Measurements from ENCODE around the gene ERFE.

Gene ERFE

DNA sequence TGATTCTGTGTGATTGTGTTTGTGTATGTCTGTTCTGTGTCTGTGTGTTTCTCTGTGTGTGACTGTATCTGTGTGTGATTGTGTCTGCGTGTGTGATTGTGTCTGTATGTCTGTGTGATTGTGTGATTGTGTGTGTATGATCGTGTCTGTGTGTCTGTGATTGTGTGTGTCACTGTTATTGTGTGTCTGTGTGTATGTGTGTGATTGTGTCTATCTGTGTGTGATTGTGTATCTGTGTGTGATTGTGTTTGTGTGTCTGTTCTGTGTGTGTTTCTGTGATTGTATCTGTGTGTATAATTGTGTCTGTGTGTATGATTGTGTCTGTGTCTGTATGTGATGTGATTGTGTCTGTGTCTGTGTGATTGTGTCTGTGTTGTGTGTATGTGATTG, 32.0 kb upstream of the ERFE start:
- no peak for DNase-seq

DNA sequence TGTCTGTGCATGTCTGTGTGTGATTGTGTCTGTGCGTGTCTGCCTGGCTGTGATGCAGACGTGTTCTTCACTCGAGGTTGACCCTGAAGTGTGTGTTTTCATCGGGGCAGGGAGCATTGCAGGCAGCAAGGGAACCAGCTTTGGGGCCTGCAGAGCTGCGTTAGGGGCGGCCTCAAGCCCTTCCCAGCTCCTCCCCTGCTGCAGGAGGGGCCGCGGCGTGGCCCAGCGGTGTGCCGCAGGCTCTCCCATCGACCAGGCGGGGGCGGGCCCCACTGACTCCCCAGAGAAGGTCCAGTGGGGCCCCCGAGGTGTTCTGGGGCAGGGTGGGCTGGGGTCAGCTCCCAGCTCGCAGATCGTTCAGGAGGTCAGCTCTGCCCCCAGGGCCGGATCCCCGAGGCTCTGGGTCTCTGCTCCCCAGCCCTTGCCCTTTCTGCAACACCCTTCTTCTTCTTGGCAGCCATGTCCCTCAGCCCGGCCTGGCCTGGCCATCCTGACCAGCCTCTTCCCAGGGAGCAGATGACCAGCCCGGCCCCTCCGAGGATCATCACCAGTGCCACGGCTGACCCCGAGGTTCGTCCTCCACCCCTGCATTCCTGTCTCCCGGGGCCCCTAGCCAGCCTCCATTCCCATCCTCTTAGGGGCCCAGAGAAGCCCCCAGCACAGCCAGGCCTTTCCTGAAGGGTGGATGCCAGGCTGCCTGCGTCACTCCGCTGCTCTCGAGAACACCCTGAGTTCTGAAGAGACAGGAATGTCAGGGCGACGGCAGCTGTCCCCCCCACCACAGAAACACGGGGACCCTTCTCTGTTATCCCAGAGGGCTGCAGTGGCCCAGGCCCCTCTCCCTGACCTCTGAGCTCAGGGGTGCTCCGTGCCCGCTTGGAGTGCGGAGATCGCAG, 31.4 kb upstream of the ERFE start:
- no peak for DNase-seq

GRCh38 chr2:238128061-238128440, 30.7 kb upstream of the ERFE start:
- DNase-seq = no peak

- DNase-seq = no peak
Measured at GRCh38 chr2:238128534-238129001, 30.2 kb upstream of the ERFE start.

DNA sequence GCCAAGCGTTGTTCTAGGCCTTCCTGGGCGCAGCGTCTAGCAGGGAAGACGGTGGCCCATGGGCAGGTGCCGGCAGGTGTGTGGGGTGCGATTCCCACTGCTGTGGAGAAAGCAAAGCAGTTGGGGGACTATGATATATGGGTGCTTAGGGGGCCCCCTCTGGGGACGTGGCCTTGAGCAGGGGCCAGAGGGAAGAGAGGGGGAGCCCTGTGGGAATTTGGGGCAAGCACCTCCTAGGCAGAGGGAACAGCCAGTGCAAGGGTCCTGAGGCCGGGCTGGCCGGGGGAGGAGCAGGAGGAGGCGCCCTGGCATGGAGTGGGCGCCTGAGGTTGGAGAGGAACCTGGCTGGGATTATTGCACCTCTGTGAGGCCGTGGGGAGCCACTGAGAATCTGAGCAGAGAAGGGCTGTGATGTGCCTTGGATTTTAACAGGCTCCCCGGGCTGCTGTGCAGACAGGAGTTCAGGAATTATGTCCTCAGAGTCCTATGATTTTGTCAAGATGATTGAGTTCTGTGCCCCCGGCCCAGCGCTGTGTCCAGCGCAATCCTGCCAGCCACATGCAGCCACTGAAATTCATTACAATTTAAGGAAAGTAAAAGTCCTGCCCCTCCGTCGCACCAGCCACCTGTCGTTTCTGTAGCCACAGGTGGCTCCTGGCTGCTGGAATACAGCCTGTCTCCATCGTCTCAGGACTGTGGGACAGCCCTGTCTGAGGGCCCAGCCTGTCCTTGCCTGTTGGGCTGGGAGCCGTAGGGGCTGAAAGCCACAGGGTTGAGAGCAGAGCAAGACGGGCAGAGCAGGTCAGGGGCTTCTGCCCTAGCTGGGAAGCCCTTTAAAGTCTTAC, 29.4 kb upstream of the ERFE start:
- no peak for DNase-seq

- no peak for DNase-seq
Measured at GRCh38 chr2:238130111-238130695, 28.6 kb upstream of the ERFE start.

GRCh38 chr2:238130696-238131628, 27.8 kb upstream of the ERFE start:
- DNase-seq = no peak

- no peak for DNase-seq
Measured at GRCh38 chr2:238131761-238132462, 26.9 kb upstream of the ERFE start.

GRCh38 chr2:238132463-238133450, 26.0 kb upstream of the ERFE start:
- DNase-seq = no peak

- no peak for DNase-seq
Measured at GRCh38 chr2:238133499-238134392, 25.0 kb upstream of the ERFE start.

DNA sequence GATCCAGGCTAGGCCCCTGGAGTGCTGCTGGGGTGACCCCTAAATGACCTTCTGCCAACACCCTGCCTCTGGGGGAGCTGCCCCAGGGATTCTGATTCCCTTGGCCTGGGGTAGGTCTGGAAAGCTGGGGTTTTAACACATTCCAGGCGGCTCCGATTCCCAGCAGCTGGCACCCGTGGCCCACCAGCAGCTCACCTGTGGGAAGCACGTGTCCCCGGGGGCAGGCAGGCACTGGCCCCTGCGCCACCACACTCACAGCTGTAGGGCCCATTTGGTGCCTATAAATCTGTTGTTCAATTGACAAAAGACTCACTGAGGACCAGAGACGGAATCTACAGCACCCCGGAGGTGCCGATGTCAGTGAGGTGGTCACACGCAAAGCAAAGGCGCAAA, 24.4 kb upstream of the ERFE start:
- DNase-seq = no peak

DNA sequence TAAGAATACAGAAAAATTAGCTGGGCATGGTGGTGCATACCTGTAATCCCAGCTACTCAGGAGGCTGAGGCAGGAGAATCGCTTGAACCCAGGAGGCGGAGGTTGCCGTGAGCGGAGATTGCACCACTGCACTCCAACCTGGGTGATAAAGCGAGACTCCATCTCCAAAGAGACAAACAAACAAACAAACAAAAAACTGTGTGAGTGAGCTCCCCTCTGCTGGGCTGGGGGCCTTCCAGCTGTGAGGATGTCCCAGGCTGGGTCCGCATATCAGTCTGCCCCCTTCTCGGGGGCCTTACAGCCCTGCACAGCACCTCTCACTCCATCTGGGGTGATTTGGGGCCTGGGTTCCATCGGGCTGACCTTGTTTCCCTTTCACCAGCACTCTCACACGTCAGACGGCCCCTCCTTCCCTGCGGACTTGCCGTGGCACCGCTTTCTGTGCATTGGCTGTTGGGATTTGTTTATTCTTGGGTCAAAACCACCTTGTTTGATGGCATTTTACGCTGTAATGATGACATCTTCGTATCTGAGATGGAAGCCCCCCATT, 23.1 kb upstream of the ERFE start:
- no peak for DNase-seq

GRCh38 chr2:238136820-238137537, 21.8 kb upstream of the ERFE start:
- peak; percentile 83 for DNase-seq

- DNase-seq = no peak
Measured at GRCh38 chr2:238137885-238138284, 20.9 kb upstream of the ERFE start.

GRCh38 chr2:238138331-238139195, 20.2 kb upstream of the ERFE start, which contains the start of gene KLHL30:
TSS of gene KLHL30 (plus strand) at chr2:238138668. CDS start at chr2:238140755, 2,087 bp downstream.
- no peak for DNase-seq

DNA sequence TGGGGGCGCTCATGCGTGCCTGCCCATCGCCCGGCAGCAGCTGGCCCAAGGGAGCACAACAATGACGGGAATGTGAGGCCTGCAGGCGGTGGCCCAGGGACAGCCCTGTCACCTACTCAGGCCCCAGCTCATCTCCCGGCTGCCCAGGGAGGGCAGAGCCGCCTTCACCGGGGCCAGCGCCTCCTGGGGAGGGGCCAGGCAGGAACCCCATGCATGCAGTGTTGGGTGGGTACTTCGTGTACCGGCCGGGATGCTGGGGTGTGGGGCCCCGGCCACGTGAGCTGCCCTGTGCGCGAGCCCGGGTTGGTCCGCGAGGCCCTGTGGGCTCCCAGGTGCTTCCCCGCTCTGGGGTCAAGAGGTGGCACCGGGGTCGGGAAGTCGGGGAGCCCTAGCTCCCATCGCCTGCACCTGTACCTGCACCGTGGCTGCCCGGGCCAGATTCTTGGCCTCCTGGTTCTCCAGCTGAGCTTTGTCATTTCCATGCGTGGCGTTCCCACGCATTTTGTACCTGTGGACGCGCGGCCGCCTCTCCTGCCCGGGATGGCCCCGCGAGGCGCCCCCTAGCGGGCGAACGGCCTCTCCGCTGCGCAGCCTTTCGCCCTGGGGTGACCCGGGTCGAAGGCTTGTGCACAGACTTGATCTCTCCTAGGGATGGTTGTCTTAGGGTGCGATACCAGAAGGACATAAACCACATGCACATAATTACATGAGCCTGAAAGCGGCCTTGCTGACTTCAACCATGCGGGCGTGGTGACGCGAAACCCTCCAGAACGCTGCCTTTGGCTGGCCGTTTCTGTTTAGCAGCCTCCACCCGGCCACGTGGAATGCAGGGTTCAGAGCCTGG, 19.4 kb upstream of the ERFE start:
- no peak for DNase-seq

Data from suppressor macrophage treated with lipopolysaccharide for 4 hours (primary cell).